ENCODE results near the gene DYNLL1. TPM values are rescaled to one million over a fixed set of nuclear protein-coding genes. Genes with fewer than 3 reads are reported as not detected.

Gene DYNLL1
- total and polyA plus RNA-seq, 2 of the 13 experiments (the other 11 are each of a cell fraction or from before 2014, with no cell fraction given), result 271 to 294 TPM

DNA sequence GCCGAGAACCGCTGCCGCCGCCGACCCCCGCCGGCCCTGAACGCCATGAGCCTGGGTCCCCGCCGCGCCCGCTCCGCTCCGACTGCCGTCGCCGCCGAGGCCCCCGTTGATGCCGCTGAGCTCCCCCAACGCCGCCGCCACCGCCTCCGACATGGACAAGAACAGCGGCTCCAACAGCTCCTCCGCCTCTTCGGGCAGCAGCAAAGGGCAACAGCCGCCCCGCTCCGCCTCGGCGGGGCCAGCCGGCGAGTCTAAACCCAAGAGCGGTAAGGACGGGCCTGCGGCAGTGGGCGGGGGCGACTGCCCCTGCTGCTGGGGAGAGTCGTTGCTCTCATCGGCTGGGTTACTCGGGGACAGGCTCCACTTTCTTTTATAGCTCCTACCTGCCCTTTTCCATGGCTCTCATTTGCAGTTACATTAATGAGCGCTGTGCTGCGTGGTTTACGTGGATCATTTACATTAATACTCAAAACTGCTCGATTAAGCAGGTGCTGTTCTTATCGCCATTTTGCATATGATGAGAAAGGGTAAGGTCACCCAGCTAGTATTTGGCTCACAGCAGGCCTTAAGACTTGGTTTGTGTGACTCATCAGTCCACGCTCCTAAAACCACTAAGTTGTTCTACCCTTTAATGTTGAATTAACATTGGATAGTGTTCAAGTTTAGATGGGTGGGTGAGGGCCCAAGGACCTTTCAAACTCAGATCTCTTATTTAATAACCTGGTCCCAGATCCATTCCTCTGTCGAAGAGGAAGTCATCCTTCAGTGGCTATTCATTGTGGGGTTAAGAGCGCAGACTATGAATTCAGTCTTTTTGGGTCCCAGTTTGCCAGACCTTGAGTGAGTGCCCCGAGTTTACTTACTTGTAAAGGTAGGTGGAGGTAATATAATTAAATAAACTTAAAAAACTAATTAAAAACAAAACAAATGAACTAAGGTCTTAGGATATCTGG, 39.1 kb downstream of the DYNLL1 start (continued):
- TF ChIP-seq PHB2 (IDR thresholded peaks at IDR 0.05; ENCODE audit: partially characterized antibody) (no peak), ZNF746 (CRISPR knock-in tag; IDR thresholded peaks at IDR 0.05) (no peak), FOXA1 (IDR thresholded peaks at IDR 0.05) (no peak), FOXA1 (CRISPR knock-in tag; IDR thresholded peaks at IDR 0.05) (no peak), REXO4 (CRISPR knock-in tag; IDR thresholded peaks at IDR 0.05; ENCODE audit: borderline replicate concordance) (no peak), TGIF2 (CRISPR knock-in tag; IDR thresholded peaks at IDR 0.05) (peak; percentile 43; the same call in 1 of the 2 replicates), ZNF589 (CRISPR knock-in tag; conservative IDR thresholded peaks at IDR 0.05) (no peak), ZNF749 (CRISPR knock-in tag; IDR thresholded peaks at IDR 0.05; ENCODE audit: borderline replicate concordance) (no peak), MIER2 (CRISPR knock-in tag; IDR thresholded peaks at IDR 0.05) (no peak), KAT7 (CRISPR knock-in tag; IDR thresholded peaks at IDR 0.05; ENCODE audit: borderline replicate concordance) (peak; percentile 56; the same call in 1 of the 2 replicates), ZNF180 (CRISPR knock-in tag; IDR thresholded peaks at IDR 0.05; ENCODE audit: borderline replicate concordance, low read depth) (no peak), PAX8 (CRISPR knock-in tag; IDR thresholded peaks at IDR 0.05; ENCODE audit: borderline replicate concordance) (no peak), SATB2 (CRISPR knock-in tag; IDR thresholded peaks at IDR 0.05) (no peak), SRSF9 (IDR thresholded peaks at IDR 0.05; ENCODE audit: borderline replicate concordance, insufficient read depth, low read depth, low read length, poor library complexity, severe bottlenecking) (no peak), ADNP (CRISPR knock-in tag; IDR thresholded peaks at IDR 0.05) (no peak), ZNF780A (CRISPR knock-in tag; IDR thresholded peaks at IDR 0.05) (no peak), ZZZ3 (CRISPR knock-in tag; IDR thresholded peaks at IDR 0.05; ENCODE audit: borderline replicate concordance) (no peak), ZNF430 (CRISPR knock-in tag; IDR thresholded peaks at IDR 0.05) (no peak), GATAD2A (CRISPR knock-in tag; IDR thresholded peaks at IDR 0.05) (no peak), DNMT1 (CRISPR knock-in tag; IDR thresholded peaks at IDR 0.05) (no peak), ZNF10 (CRISPR knock-in tag; IDR thresholded peaks at IDR 0.05; ENCODE audit: borderline replicate concordance, low read depth) (no peak), ZNF629 (CRISPR knock-in tag; conservative IDR thresholded peaks at IDR 0.05) (no peak), HDAC2 (CRISPR knock-in tag; IDR thresholded peaks at IDR 0.05) (no peak), SUZ12 (IDR thresholded peaks at IDR 0.05; ENCODE audit: low read depth, low read length) (no peak), ZFP36L1 (CRISPR knock-in tag; IDR thresholded peaks at IDR 0.05) (no peak), JUND (CRISPR knock-in tag; IDR thresholded peaks at IDR 0.05) (no peak)
- TF ChIP-seq, protein P1, sequence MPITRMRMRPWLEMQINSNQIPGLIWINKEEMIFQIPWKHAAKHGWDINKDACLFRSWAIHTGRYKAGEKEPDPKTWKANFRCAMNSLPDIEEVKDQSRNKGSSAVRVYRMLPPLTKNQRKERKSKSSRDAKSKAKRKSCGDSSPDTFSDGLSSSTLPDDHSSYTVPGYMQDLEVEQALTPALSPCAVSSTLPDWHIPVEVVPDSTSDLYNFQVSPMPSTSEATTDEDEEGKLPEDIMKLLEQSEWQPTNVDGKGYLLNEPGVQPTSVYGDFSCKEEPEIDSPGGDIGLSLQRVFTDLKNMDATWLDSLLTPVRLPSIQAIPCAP (CRISPR knock-in tag; IDR thresholded peaks at IDR 0.05; ENCODE audit: low read depth), result no peak
- TF ChIP-seq, protein P2, sequence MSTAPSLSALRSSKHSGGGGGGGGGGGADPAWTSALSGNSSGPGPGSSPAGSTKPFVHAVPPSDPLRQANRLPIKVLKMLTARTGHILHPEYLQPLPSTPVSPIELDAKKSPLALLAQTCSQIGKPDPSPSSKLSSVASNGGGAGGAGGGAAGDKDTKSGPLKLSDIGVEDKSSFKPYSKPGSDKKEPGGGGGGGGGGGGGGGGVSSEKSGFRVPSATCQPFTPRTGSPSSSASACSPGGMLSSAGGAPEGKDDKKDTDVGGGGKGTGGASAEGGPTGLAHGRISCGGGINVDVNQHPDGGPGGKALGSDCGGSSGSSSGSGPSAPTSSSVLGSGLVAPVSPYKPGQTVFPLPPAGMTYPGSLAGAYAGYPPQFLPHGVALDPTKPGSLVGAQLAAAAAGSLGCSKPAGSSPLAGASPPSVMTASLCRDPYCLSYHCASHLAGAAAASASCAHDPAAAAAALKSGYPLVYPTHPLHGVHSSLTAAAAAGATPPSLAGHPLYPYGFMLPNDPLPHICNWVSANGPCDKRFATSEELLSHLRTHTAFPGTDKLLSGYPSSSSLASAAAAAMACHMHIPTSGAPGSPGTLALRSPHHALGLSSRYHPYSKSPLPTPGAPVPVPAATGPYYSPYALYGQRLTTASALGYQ (CRISPR knock-in tag; IDR thresholded peaks at IDR 0.05), result no peak
- TF ChIP-seq, protein P3, sequence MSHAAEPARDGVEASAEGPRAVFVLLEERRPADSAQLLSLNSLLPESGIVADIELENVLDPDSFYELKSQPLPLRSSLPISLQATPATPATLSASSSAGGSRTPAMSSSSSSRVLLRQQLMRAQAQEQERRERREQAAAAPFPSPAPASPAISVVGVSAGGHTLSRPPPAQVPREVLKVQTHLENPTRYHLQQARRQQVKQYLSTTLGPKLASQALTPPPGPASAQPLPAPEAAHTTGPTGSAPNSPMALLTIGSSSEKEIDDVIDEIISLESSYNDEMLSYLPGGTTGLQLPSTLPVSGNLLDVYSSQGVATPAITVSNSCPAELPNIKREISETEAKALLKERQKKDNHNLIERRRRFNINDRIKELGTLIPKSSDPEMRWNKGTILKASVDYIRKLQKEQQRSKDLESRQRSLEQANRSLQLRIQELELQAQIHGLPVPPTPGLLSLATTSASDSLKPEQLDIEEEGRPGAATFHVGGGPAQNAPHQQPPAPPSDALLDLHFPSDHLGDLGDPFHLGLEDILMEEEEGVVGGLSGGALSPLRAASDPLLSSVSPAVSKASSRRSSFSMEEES (CRISPR knock-in tag; IDR thresholded peaks at IDR 0.05), result no peak
